Breast epithelium (tissue), 3 donors: Measurements from ENCODE around the gene SLC10A1.

ENCODE experiments used
- POLR2A ChIP-seq: fragments of 450-650 bp; IDR thresholded peaks from one replicate; pipeline ENCODE4 v1.6.1; 2016; ENCODE audit warnings: antibody characterized with exemption, mild to moderate bottlenecking, moderate library complexity
- TF ChIP-seq, protein P1 (sequence below), 3 donors: fragments of 450-650 bp; IDR thresholded peaks; one replicate each; pipeline ENCODE4 v1.5.1; 2016 to 2017; ENCODE audit warnings: antibody characterized with exemption in 3 of 3, mild to moderate bottlenecking in 3 of 3, moderate library complexity in 3 of 3

DNA sequence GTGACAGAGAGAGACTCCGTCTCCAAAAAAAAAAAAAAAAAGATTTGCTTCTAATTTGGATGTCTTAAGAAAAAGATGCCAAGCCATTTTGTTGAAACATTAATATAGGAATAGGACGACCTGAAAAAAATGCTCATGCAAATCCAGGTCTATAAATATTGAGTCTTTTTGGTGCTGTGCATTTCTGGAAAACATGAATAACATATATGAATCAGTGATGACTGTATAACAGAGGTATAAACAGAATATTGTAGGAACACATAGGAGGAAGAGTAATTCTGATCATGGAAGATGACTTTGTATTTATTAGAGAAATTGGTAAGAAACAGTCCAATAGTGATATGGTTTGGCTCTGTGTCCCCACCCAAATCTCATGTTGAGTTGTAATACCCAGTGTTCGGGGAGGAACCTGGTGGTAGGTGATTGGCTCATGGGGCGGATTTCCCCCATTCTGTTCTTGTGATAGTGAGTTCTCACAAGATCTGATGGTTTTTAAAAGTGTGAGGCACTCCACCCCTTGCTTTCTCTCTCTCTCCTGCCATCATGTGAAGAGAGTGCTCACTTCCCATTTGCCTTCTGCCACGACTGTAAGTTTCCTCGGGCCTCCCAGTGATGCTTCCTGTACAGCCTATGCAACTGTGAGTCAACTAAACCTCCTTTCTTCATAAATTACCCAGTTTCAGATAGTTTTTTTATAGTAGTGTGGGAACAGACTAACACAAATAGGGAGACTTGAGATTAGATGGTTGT lies 33.1 kb downstream of the SLC10A1 start:
- TF ChIP-seq, protein P1, sequence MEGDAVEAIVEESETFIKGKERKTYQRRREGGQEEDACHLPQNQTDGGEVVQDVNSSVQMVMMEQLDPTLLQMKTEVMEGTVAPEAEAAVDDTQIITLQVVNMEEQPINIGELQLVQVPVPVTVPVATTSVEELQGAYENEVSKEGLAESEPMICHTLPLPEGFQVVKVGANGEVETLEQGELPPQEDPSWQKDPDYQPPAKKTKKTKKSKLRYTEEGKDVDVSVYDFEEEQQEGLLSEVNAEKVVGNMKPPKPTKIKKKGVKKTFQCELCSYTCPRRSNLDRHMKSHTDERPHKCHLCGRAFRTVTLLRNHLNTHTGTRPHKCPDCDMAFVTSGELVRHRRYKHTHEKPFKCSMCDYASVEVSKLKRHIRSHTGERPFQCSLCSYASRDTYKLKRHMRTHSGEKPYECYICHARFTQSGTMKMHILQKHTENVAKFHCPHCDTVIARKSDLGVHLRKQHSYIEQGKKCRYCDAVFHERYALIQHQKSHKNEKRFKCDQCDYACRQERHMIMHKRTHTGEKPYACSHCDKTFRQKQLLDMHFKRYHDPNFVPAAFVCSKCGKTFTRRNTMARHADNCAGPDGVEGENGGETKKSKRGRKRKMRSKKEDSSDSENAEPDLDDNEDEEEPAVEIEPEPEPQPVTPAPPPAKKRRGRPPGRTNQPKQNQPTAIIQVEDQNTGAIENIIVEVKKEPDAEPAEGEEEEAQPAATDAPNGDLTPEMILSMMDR (IDR thresholded peaks at IDR 0.05): no peak
- no peak for TF ChIP-seq POLR2A
